HFF-Myc (cell line): ENCODE results near the gene ADAMTSL1.

Experiments used
- DNase-seq: peaks from one replicate; pipeline ENCODE4 v3.0.0-alpha.2; 2011; ENCODE audit warnings: low read depth; ENCODE audit errors: extremely low read depth
- H3K4me3 ChIP-seq: replicated peaks from 2 replicates; pipeline ENCODE4 v1.5.1; 2011; ENCODE audit warnings: low read depth, mild to moderate bottlenecking, control low read depth, low read length
- CTCF ChIP-seq: IDR thresholded peaks from 2 replicates; pipeline ENCODE4 v1.5.1; 2012; ENCODE audit warnings: mild to moderate bottlenecking, low read depth, low read length, control low read depth; ENCODE audit errors: missing control alignments

ADAMTSL1 gene

GRCh38 chr9:18703901-18704379 is 230.0 kb downstream of the ADAMTSL1 start:
- H3K4me3 ChIP-seq: no peak overlapping the region
- no peak for DNase-seq

GRCh38 chr9:18705796-18706392 is 231.9 kb downstream of the ADAMTSL1 start:
- TF ChIP-seq CTCF: no peak
- no peak for DNase-seq
- no peak overlapping the region for H3K4me3 ChIP-seq

More at GRCh38 chr9:18703901-18704379, 230.0 kb downstream of the ADAMTSL1 start:
- TF ChIP-seq CTCF: no peak

GRCh38 chr9:18706648-18707047 is 232.7 kb downstream of the ADAMTSL1 start:
- no peak for TF ChIP-seq CTCF
- DNase-seq: no peak
- no peak overlapping the region for H3K4me3 ChIP-seq

GRCh38 chr9:18707061-18707461 is 233.1 kb downstream of the ADAMTSL1 start:
- no peak for TF ChIP-seq CTCF
- H3K4me3 ChIP-seq: no peak overlapping the region
- DNase-seq: no peak

- no peak for DNase-seq
- no peak for TF ChIP-seq CTCF
- H3K4me3 ChIP-seq: no peak overlapping the region
Measured at GRCh38 chr9:18707489-18708205, 233.7 kb downstream of the ADAMTSL1 start.

GRCh38 chr9:18708429-18708828 is 234.5 kb downstream of the ADAMTSL1 start:
- no peak for DNase-seq
- H3K4me3 ChIP-seq: no peak overlapping the region
- TF ChIP-seq CTCF: no peak

- no peak for DNase-seq
- TF ChIP-seq CTCF: no peak
- no peak overlapping the region for H3K4me3 ChIP-seq
Measured at GRCh38 chr9:18710065-18710464, 236.1 kb downstream of the ADAMTSL1 start.
